Dendritic cell treated with granulocyte-macrophage colony-stimulating factor and Interleukin-4, amounts not matched to agents 40 ng/mL and 50 ng/mL, for 4 days (primary cell): ENCODE data around the gene MARK4.
"Not testable (repeated sequence)": the region's sequence is repeated elsewhere in the genome, so short reads cannot be mapped to it uniquely, and the experiment has no call there.

Source experiments
- H3K27ac Mint-ChIP-seq: one replicate; pipeline ENCODE4 v1.8.0; 2022; ENCODE audit warnings: mild to moderate bottlenecking, mixed read lengths
- H3K27me3 Mint-ChIP-seq: one replicate; pipeline ENCODE4 v1.8.0; 2022; ENCODE audit warnings: mild to moderate bottlenecking, mixed read lengths
- H3K36me3 Mint-ChIP-seq: one replicate; pipeline ENCODE4 v1.8.0; 2022; ENCODE audit warnings: low read depth, mixed read lengths
- H3K4me1 Mint-ChIP-seq: one replicate; pipeline ENCODE4 v1.8.0; 2022; ENCODE audit warnings: low read depth, mixed read lengths
- H3K4me3 Mint-ChIP-seq: one replicate; pipeline ENCODE4 v1.8.0; 2022; ENCODE audit warnings: mild to moderate bottlenecking, moderate library complexity, mixed read lengths
- H3K9me3 Mint-ChIP-seq: one replicate; pipeline ENCODE4 v1.8.0; 2022; ENCODE audit warnings: mixed read lengths
- intact Hi-C: fragments of 100-400 bp; cut with micrococcal nuclease; formaldehyde crosslinking; loops from one replicate; pipeline ENCODE4 v1.15.0; 2022

Gene MARK4

GRCh38 chr19:45223879-45224278 is 27.2 kb upstream of the MARK4 start:
- H3K4me1 Mint-ChIP-seq = no peaks in the 10 kb centered on the region
- no peaks in the 10 kb centered on the region for H3K9me3 Mint-ChIP-seq
- H3K4me3 Mint-ChIP-seq = no peak overlapping the region
- H3K27ac Mint-ChIP-seq = no peak overlapping the region
- no peaks in the 10 kb centered on the region for H3K36me3 Mint-ChIP-seq
- intact Hi-C loops = no loop called here
- H3K27me3 Mint-ChIP-seq = peaks cover 23% of the 10 kb centered on the region

- Mint-ChIP-seq H3K36me3 (no peaks in the 10 kb centered on the region), H3K27me3 (peaks cover 23% of the 10 kb centered on the region), H3K4me3 (no peak overlapping the region), H3K27ac (no peak overlapping the region), H3K4me1 (no peaks in the 10 kb centered on the region), H3K9me3 (no peaks in the 10 kb centered on the region)
- intact Hi-C loops = no loop called here
These were observed 26.4 kb upstream of the MARK4 start for GRCh38 chr19:45224645-45225044.

- H3K9me3 Mint-ChIP-seq, intact Hi-C loops, H3K36me3 Mint-ChIP-seq, H3K4me3 Mint-ChIP-seq, H3K4me1 Mint-ChIP-seq, H3K27ac Mint-ChIP-seq: not testable (repeated sequence)
- peaks cover 15% of the 10 kb centered on the region for H3K27me3 Mint-ChIP-seq
These were observed 22.0 kb upstream of the MARK4 start for GRCh38 chr19:45229056-45229455.

- no peak overlapping the region for H3K4me3 Mint-ChIP-seq
- H3K4me1 Mint-ChIP-seq = peaks cover 10% of the 10 kb centered on the region
- intact Hi-C loops = no loop called here
- H3K36me3 Mint-ChIP-seq = no peaks in the 10 kb centered on the region
- no peak overlapping the region for H3K27ac Mint-ChIP-seq
- H3K27me3 Mint-ChIP-seq = peaks cover 38% of the 10 kb centered on the region
- H3K9me3 Mint-ChIP-seq = no peaks in the 10 kb centered on the region
These were observed 19.2 kb upstream of the MARK4 start for GRCh38 chr19:45231891-45232290.

GRCh38 chr19:45234089-45234869 is 16.8 kb upstream of the MARK4 start:
- no peak overlapping the region for H3K27ac Mint-ChIP-seq
- no peaks in the 10 kb centered on the region for H3K36me3 Mint-ChIP-seq
- intact Hi-C loops = no loop called here
- H3K4me1 Mint-ChIP-seq = peaks cover 10% of the 10 kb centered on the region
- H3K27me3 Mint-ChIP-seq = peaks cover 44% of the 10 kb centered on the region
- H3K9me3 Mint-ChIP-seq = no peaks in the 10 kb centered on the region
- H3K4me3 Mint-ChIP-seq = no peak overlapping the region

GRCh38 chr19:45235485-45235884 is 15.6 kb upstream of the MARK4 start:
- intact Hi-C loops = no loop called here
- no peaks in the 10 kb centered on the region for H3K9me3 Mint-ChIP-seq
- peaks cover 44% of the 10 kb centered on the region for H3K27me3 Mint-ChIP-seq
- H3K4me1 Mint-ChIP-seq = peaks cover 10% of the 10 kb centered on the region
- H3K4me3 Mint-ChIP-seq = no peak overlapping the region
- H3K27ac Mint-ChIP-seq = no peak overlapping the region
- H3K36me3 Mint-ChIP-seq = no peaks in the 10 kb centered on the region

- no peak overlapping the region for H3K4me3 Mint-ChIP-seq
- no peaks in the 10 kb centered on the region for H3K9me3 Mint-ChIP-seq
- no peaks in the 10 kb centered on the region for H3K36me3 Mint-ChIP-seq
- peaks cover 43% of the 10 kb centered on the region for H3K27me3 Mint-ChIP-seq
- H3K4me1 Mint-ChIP-seq = peaks cover 10% of the 10 kb centered on the region
- H3K27ac Mint-ChIP-seq = no peak overlapping the region
- intact Hi-C loops = no loop called here
These were observed 12.5 kb upstream of the MARK4 start for GRCh38 chr19:45238556-45238955.

- intact Hi-C loops = loop anchor here (10.0 kb wide), 1 partner anchor 68 kb away; the partner anchor contains the start of genes BLOC1S3 and TRAPPC6A
- no peak overlapping the region for H3K4me3 Mint-ChIP-seq
- H3K9me3 Mint-ChIP-seq = no peaks in the 10 kb centered on the region
These were observed 7.8 kb upstream of the MARK4 start for GRCh38 chr19:45243144-45243732.

GRCh38 chr19:45244133-45244794 is 6.8 kb upstream of the MARK4 start:
- intact Hi-C loops = loop anchor here (10.0 kb wide), 1 partner anchor 69 kb away; the partner anchor contains the start of genes BLOC1S3 and TRAPPC6A
- peaks cover 6% of the 10 kb centered on the region for H3K4me1 Mint-ChIP-seq
- H3K4me3 Mint-ChIP-seq = no peak overlapping the region
- H3K27me3 Mint-ChIP-seq = peaks cover 26% of the 10 kb centered on the region
- H3K27ac Mint-ChIP-seq = no peak overlapping the region
- no peaks in the 10 kb centered on the region for H3K9me3 Mint-ChIP-seq
- no peaks in the 10 kb centered on the region for H3K36me3 Mint-ChIP-seq

More at GRCh38 chr19:45243144-45243732, 7.8 kb upstream of the MARK4 start:
- Mint-ChIP-seq H3K4me1 (peaks cover 6% of the 10 kb centered on the region), H3K27me3 (peaks cover 26% of the 10 kb centered on the region), H3K36me3 (no peaks in the 10 kb centered on the region), H3K27ac (no peak overlapping the region)

- Mint-ChIP-seq H3K27ac (no peak within 1 kb of the TSS), H3K36me3 (no peaks in the 10 kb centered on the region), H3K27me3 (peaks cover 30% of the 10 kb centered on the region), H3K9me3 (no peaks in the 10 kb centered on the region), H3K4me3 (no peak within 1 kb of the TSS), H3K4me1 (peaks cover 6% of the 10 kb centered on the region)
- intact Hi-C loops = loop anchor here (10.0 kb wide), 1 partner anchor 71 kb away; the partner anchor contains the start of genes BLOC1S3 and TRAPPC6A
These were observed 5.7 kb upstream of the MARK4 start, which contains the start of gene EXOC3L2 for GRCh38 chr19:45245334-45245787. Gene EXOC3L2, minus strand, starts transcription at chr19:45245407. Its CDS starts 6,362 bp downstream, at chr19:45239045.

GRCh38 chr19:45245826-45246225 is 5.2 kb upstream of the MARK4 start:
- Mint-ChIP-seq H3K27ac (no peak overlapping the region), H3K36me3 (no peaks in the 10 kb centered on the region), H3K4me1 (peaks cover 11% of the 10 kb centered on the region), H3K9me3 (no peaks in the 10 kb centered on the region), H3K27me3 (peaks cover 31% of the 10 kb centered on the region), H3K4me3 (no peak overlapping the region)
- intact Hi-C loops = loop anchor here (10.0 kb wide), 1 partner anchor 71 kb away; the partner anchor contains the start of genes BLOC1S3 and TRAPPC6A

- Mint-ChIP-seq H3K4me3 (no peak overlapping the region), H3K27ac (no peak overlapping the region), H3K9me3 (no peaks in the 10 kb centered on the region), H3K4me1 (peaks cover 17% of the 10 kb centered on the region), H3K27me3 (peaks cover 27% of the 10 kb centered on the region), H3K36me3 (peaks cover 6% of the 10 kb centered on the region)
- intact Hi-C loops = loop anchor here (10.0 kb wide), 1 partner anchor 72 kb away; the partner anchor contains the start of genes BLOC1S3 and TRAPPC6A
These were observed 3.9 kb upstream of the MARK4 start for GRCh38 chr19:45247136-45247535.

GRCh38 chr19:45249261-45250033 is 1.6 kb upstream of the MARK4 start:
- H3K27ac Mint-ChIP-seq = no peak overlapping the region
- H3K9me3 Mint-ChIP-seq = no peaks in the 10 kb centered on the region
- H3K4me3 Mint-ChIP-seq = no peak overlapping the region
- intact Hi-C loops = loop anchor here (5.0 to 10.0 kb wide), 2 partner anchors 75 to 88 kb away; partner anchors contain the start of genes BLOC1S3 and TRAPPC6A
- H3K4me1 Mint-ChIP-seq = peaks cover 37% of the 10 kb centered on the region
- H3K27me3 Mint-ChIP-seq = peaks cover 18% of the 10 kb centered on the region
- peaks cover 7% of the 10 kb centered on the region for H3K36me3 Mint-ChIP-seq
